Left colon (tissue), 2 donors: ENCODE data around the gene GRIA4. TPM values are rescaled to one million over a fixed set of nuclear protein-coding genes. Genes with fewer than 3 reads are reported as not detected.
A peak's percentile ranks its signal among the peaks of the same experiment; 100 is the strongest.
"Not testable (repeated sequence)": the region's sequence is repeated elsewhere in the genome, so short reads cannot be mapped to it uniquely, and the experiment has no call there.

Source experiments
- ATAC-seq: fragments of 200-7000 bp; cut with Tn5 transposase; one replicate; pipeline ENCODE4 v1.9.1; 2020; ENCODE audit warnings: mild to moderate bottlenecking, moderate library complexity
- DNase-seq, 2 donors: peaks; one replicate each; pipeline ENCODE4 v3.0.0-alpha.2; 2020
- intact Hi-C, 2 donors: fragments of 100-400 bp; cut with DNase I in 1 of 2; cut with micrococcal nuclease in 1 of 2; formaldehyde crosslinking; loops; one replicate each; pipeline versions ENCODE4 v1.11.2 to v1.14.0; 2022; cut with DNase I, micrococcal nuclease
- total RNA-seq, 2 donors: library from RNA; stranded (reverse); fragmentation: NEBNext Ultra II Directional; extraction: Animal tissue kit (Norgen Biotek cat#: 25700); gene quantifications; one replicate each; pipeline ENCODE4 v1.2.1, GENCODE V29; 2021
- donor health status: DM: no; HTN: no; CAD: no.
- donor health status: DM: yes; HTN: yes; CAD: no.

Gene GRIA4
- total RNA-seq, 2 donors from 2014 or later = 0.89 to 2.5 TPM

DNA sequence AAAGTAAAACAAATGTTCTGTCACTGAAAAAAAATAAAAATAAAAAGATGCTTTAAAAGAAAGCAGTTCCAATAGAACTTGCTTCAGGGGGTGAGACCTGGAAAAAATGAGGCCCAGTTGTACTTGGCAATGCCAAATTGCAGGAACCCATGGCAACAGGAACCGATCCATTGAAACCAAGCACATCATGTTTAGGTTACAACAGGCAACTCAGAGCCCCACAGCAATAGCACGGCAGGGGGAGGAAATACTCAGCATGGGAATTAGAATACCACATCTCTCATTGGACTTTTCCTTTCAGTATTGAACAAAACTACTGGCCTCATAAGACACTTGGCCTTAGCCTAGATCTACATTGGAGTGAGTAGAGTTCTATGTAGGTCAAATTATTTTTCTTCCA, 327.9 kb downstream of the GRIA4 start:
- DNase-seq (no peak), ATAC-seq (no peak)
- intact Hi-C loops = no loop called here

GRCh38 chr11:105942921-105943320, 333.0 kb downstream of the GRIA4 start:
- DNase-seq (no peak), ATAC-seq (no peak)
- intact Hi-C loops = no loop called here

DNA sequence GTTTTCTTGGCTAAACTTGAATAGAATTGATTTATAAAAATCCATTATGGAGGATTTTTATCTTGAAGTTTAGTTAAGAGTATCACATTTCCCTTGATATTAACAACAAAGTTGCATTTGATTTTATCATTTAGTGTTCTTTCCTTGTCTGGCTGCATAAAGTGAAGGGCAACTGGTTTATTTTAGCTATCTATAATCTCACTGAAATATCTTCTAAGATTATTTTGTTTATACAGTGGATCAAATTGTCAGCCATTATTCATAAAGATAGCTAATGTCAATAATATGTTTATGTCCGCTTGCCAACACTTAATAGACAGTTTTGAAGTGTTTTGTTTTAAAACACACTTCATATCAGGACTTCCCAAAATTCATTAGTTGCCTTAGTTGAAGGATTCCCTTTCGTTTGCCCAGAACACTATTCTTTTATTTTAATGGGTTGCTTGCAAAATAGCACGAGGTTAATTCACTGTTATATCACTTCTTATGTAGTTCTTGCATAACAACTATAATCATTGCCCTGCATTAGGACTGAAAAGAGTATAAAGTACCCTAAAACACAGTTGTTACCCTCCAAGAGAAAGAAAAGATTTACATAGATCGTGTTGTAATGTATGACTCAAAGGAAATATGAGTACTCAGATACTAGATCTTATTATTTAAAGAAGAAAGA, 339.2 kb downstream of the GRIA4 start:
- DNase-seq (no peak), ATAC-seq (no peak)
- intact Hi-C loops = no loop called here

GRCh38 chr11:105953886-105954285, 344.0 kb downstream of the GRIA4 start:
- no peak for DNase-seq
- intact Hi-C loops = no loop called here
- ATAC-seq = no peak

GRCh38 chr11:105960252-105961245, 350.7 kb downstream of the GRIA4 start:
- DNase-seq (peak in 1 of 2 donors; percentile 4), ATAC-seq (no peak)
- intact Hi-C loops = no loop called here

- intact Hi-C loops = no loop called here
- DNase-seq (no peak), ATAC-seq (no peak)
Observed at GRCh38 chr11:105968021-105968697, 358.3 kb downstream of the GRIA4 start.

DNA sequence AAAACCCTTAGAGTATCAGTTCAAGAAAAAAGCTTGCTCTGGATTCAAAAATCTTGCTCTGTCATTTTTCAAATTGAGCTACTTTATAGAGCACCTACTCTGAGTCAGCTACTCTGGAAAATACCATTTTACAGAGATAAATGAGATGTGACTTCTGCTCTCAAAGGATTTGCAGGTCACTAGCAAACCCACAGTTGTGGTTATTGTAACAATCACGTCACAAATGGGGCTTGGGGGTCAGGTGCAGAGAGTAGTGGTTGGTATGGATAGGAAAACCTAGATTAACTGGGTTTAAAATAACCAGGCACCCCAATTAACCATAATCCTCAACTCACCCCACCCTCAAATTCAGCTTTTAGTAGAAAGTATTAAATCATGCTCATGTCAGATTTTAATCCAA, 359.9 kb downstream of the GRIA4 start:
- ATAC-seq (no peak), DNase-seq (no peak)
- intact Hi-C loops = no loop called here

- intact Hi-C loops = no loop called here
- DNase-seq (no peak), ATAC-seq (no peak)
Observed at GRCh38 chr11:105975128-105975527, 365.3 kb downstream of the GRIA4 start.

DNA sequence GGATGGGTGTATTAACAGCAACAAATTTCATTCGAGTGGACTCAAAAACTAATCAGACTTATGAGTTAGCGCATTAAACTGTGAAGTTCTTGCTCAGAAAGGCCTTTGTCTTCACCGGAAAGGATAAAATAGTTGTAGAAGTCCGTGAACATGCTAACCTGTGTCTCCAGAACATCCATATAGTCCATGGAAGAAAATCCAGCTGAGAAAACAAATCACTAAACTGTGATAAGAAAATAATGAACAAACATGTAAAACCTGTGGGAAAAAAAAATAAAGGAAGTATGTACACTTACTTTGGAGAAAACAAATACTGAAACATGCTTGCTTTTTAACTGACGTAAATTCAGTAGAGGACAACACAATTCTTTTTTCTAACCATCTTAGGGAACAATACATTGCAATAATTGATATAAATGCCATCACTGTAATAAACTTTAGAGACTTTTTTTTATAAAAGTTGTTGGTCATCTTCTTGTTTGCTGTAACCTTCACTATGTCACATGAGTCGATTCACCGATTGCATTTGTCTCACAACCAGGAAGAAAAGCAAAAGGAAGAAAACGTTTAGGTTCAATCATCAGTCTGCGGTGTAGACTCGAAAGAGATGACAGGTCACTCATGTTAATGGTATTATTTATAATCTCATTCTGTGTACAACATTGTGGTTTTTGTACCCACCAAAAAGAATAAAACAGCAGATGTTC, 370.3 kb downstream of the GRIA4 start:
- ATAC-seq = no peak
- DNase-seq = no peak
- intact Hi-C loops = no loop called here

- ATAC-seq = no peak
Observed at GRCh38 chr11:105986554-105986953, 376.7 kb downstream of the GRIA4 start.

GRCh38 chr11:105988197-105988596, 378.3 kb downstream of the GRIA4 start:
- ATAC-seq (no peak), DNase-seq (no peak)
- intact Hi-C loops = no loop called here

More at GRCh38 chr11:105986554-105986953, 376.7 kb downstream of the GRIA4 start:
- intact Hi-C loops = no loop called here
- no peak for DNase-seq

- ATAC-seq (no peak), DNase-seq (no peak)
- intact Hi-C loops = no loop called here
Observed at GRCh38 chr11:105989124-105989523, 379.3 kb downstream of the GRIA4 start.

- intact Hi-C loops = no loop called here
- ATAC-seq = no peak
- DNase-seq = no peak
Observed at GRCh38 chr11:105991888-105992287, 382.0 kb downstream of the GRIA4 start.

DNA sequence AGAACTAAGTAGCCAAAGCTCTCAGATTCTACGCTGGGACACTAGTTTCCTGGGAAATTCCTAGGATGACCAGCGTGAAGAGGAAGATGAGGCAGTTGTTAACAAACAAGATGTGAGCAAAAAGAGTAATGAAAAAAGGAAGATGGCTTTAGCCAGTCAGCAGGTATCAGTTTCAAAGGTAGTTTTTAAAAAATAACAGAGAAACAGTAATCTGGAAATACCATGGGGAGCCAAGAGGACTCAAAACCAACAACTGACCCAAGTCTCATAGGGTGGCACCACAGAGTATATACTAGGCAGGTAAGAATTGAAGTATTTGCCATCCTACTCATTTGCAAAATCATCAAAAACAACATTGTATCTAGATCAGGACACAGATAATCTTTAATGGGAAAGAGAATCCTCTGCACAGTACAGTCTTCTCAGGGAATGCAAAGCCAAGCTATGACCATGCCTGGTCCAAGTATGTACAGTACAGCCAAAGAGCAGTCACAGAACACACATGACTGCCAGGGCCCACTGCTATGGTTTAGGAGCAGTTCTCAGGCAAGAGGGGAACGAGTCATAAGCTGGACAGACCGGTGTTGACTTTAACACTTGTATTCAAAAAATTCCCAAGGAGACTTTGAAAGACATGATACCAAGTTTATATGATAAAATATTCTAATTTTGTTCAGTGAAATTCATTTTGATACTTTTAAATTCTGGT, 391.6 kb downstream of the GRIA4 start:
- ATAC-seq = no peak
- intact Hi-C loops = no loop called here
- DNase-seq = no peak

DNA sequence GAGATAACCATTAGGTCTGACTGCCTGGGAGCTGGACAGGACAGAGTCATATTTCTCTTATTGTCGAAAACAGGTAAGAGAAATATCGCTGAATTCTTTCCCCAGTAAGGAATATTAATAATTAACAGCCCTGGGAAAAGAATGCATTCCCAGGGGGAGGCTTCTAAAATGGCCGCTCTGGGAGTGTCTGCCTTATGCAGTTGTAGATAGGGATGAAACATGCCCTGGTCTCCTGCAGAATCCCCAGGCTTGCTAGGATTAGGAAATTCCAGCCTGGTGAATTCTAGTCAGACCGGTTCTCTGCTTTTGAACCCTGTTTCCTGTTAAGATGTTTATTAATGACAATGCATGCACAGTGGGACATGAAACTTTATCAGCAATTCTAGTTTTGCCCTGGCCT, 393.2 kb downstream of the GRIA4 start:
- DNase-seq, intact Hi-C loops, ATAC-seq: not testable (repeated sequence)

- DNase-seq (no peak), ATAC-seq (no peak)
- intact Hi-C loops = no loop called here
Observed at GRCh38 chr11:106011481-106011880, 401.6 kb downstream of the GRIA4 start.

- no peak for DNase-seq
- ATAC-seq = no peak
- intact Hi-C loops = no loop called here
Observed at GRCh38 chr11:106012744-106013143, 402.9 kb downstream of the GRIA4 start.

- ATAC-seq (no peak), DNase-seq (no peak)
- intact Hi-C loops = no loop called here
Observed at GRCh38 chr11:106014035-106014434, 404.2 kb downstream of the GRIA4 start.
